CD4-positive, CD25-positive, alpha-beta regulatory T cell (primary cell): Measurements from ENCODE around the gene LRRC28. TPM values are rescaled to one million over a fixed set of nuclear protein-coding genes. Genes with fewer than 3 reads are reported as not detected.

Experiments
- ATAC-seq, 2 donors: fragments of 150-1000 bp; cut with Tn5 transposase; one replicate each; pipeline ENCODE4 v1.10.0; 2021; ENCODE audit warnings: low read depth in 2 of 2, moderate number of reproducible peaks in 2 of 2, moderate library complexity in 1 of 2
- DNase-seq, 3 donors: peaks; one replicate each; pipeline versions ENCODE4 v3.0.0 to v3.0.0-alpha.2; 2012 to 2022; ENCODE audit warnings: mixed read lengths in 1 of 3
- H3K27ac ChIP-seq: one replicate; pipeline ENCODE4 v1.7.0; 2013; ENCODE audit warnings: mild to moderate bottlenecking, low read length; ENCODE audit not compliant: insufficient read depth, poor library complexity, severe bottlenecking
- H3K27me3 ChIP-seq: one replicate; pipeline ENCODE4 v1.7.0; 2013; ENCODE audit warnings: low read length; ENCODE audit not compliant: control insufficient read depth, insufficient read depth
- H3K36me3 ChIP-seq: one replicate; pipeline ENCODE4 v1.7.0; 2013; ENCODE audit warnings: mild to moderate bottlenecking, low read length, moderate library complexity; ENCODE audit not compliant: control insufficient read depth, insufficient read depth
- H3K4me1 ChIP-seq: 2 replicates; pipeline ENCODE4 v1.7.0; 2013; ENCODE audit warnings: mild to moderate bottlenecking, low read length; ENCODE audit not compliant: insufficient read depth, control insufficient read depth, poor library complexity, severe bottlenecking
- H3K4me3 ChIP-seq: one replicate; pipeline ENCODE4 v1.7.0; 2013; ENCODE audit warnings: low read depth, mild to moderate bottlenecking, low read length, moderate library complexity
- H3K9me3 ChIP-seq, 2 experiments: 1 replicate in 1 of 2; 2 replicates in 1 of 2; pipeline ENCODE4 v1.7.0; 2013; ENCODE audit warnings: low read length in 2 of 2, mild to moderate bottlenecking in 1 of 2, moderate library complexity in 1 of 2; ENCODE audit not compliant: control insufficient read depth in 2 of 2
- H3K27ac Mint-ChIP-seq, 3 donors: one replicate each; pipeline ENCODE4 v1.8.0; 2020 to 2022; ENCODE audit warnings: mild to moderate bottlenecking in 3 of 3, mixed read lengths in 3 of 3, moderate library complexity in 2 of 3
- H3K27me3 Mint-ChIP-seq: one replicate; pipeline ENCODE4 v1.8.0; 2022; ENCODE audit warnings: mild to moderate bottlenecking, mixed read lengths
- H3K36me3 Mint-ChIP-seq: one replicate; pipeline ENCODE4 v1.8.0; 2020; ENCODE audit warnings: mixed read lengths
- H3K4me1 Mint-ChIP-seq, 4 donors: one replicate each; pipeline ENCODE4 v1.8.0; 2020 to 2022; ENCODE audit warnings: mixed read lengths in 4 of 4, mild to moderate bottlenecking in 1 of 4
- H3K4me3 Mint-ChIP-seq, 4 donors: one replicate each; pipeline ENCODE4 v1.8.0; 2020 to 2022; ENCODE audit warnings: mild to moderate bottlenecking in 4 of 4, mixed read lengths in 4 of 4, moderate library complexity in 3 of 4
- H3K9me3 Mint-ChIP-seq, 7 donors: one replicate each; pipeline ENCODE4 v1.8.0; 2020 to 2022; ENCODE audit warnings: mixed read lengths in 7 of 7, mild to moderate bottlenecking in 3 of 7, moderate library complexity in 2 of 7
- polyA plus RNA-seq, 4 donors: library from polyadenylated mRNA; unstranded; fragments of 300-500 nt; fragmentation: Illumina TruSeq; gene quantifications; one replicate each; pipeline ENCODE4 v1.2.3, GENCODE V29; 2021
- total RNA-seq: library from RNA; stranded (reverse); gene quantifications from one replicate; pipeline ENCODE4 v1.2.3, GENCODE V29; 2022

The LRRC28 gene
- total RNA-seq, result 12.5 TPM
- polyA plus RNA-seq, result 10 to 100 TPM; 23.3 to 43.3 (median 32.3) TPM

DNA sequence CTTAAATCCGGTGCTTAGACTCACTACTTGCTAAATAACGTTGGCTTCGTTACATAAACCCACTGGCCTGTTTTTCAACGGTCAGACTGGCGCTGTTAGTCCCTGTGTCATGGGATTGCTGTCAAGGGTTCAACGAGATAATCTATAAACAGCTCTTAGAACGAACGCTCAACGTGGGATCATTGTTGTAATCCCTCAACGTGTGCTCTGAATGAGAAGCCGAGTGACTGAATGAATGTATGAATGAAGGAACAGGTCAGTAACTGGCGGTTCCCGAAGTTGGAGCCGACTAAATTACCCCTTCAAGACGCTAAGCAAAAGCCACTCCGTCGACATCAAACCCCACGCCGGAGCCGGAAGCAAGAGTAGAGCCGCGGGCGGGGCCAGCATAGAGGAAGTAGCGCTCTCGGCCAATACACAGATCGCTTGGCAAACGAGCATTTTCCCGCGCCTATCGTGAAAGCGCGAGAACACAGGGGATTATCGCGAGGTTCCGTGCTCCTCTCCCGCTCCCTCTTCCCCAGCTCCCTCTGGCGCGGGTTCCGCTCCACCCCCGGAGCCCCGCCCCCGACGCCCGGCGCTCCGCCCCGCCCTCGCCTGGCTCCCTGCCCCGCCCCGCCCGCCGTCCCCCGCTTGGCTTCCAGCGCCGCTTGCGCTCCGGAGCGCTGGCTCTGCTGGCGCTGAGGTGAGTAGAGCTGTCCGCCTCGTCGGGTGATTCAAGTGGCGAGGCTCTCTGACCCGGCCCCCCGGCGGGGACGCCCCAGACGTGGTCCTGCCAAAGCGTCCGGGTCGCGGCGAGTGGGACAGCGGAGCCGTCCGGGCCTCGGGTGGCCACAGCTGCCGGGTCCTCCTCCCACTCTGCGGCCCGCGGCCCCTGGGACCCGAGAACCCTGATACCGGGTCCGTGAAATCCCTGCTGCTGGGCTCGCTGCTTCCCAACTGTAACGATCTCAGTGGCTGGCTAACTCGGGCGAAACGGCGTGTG, at the start of gene LRRC28:
Gene LRRC28, plus strand, starts transcription at position 625 of the 985 bp plus-strand sequence. CDS start 4,477 bp downstream, outside the sequence.
- Histone ChIP-seq H3K36me3 (peaks cover 4% of the 10 kb centered on the region), H3K4me3 (peak within 1 kb of the TSS; percentile 82), H3K4me1 (peaks cover 17% of the 10 kb centered on the region), H3K27ac (peak within 1 kb of the TSS; percentile 68), H3K27me3 (no peaks in the 10 kb centered on the region), H3K9me3 (peaks cover 0 to 4% of the 10 kb centered on the region in 2 experiments)
- Mint-ChIP-seq H3K4me3 (peak within 1 kb of the TSS in 3 of 4 donors; percentile 93 to 97 (median 94)), H3K36me3 (no peaks in the 10 kb centered on the region), H3K9me3 (peaks cover 0 to 6% (median 0%) of the 10 kb centered on the region in 7 donors), H3K4me1 (peaks cover 23 to 30% (median 27%) of the 10 kb centered on the region in 4 donors), H3K27ac (peak within 1 kb of the TSS; percentile 85 to 94 (median 89)), H3K27me3 (peaks cover 7% of the 10 kb centered on the region)
- DNase-seq (peak; percentile 89 to 98 (median 90)), ATAC-seq (peak; percentile 95 to 97)

DNA sequence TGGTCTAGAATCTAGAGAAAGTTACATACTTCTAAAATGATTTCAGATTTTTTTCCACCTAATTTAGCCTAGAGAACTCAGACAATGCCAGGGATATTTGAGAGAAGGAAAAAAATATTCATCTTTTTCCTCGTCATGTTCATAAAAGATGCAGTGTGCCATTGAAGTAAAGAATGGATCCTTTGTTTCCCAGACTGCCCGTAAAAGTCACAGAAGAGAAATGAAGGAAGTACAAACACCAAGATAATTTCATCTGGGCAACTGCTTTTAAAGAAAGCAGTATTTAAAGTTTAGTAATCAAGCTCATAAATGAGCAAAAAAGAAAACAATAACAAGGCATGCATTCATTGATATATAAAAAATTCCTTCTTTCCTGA, 49.1 kb upstream of the LRRC28 start:
- H3K4me1 Mint-ChIP-seq, result no peaks in the 10 kb centered on the region
- Histone ChIP-seq H3K9me3 (no peaks in the 10 kb centered on the region), H3K4me3 (no peak overlapping the region), H3K27me3 (peaks cover 1% of the 10 kb centered on the region), H3K4me1 (no peaks in the 10 kb centered on the region), H3K36me3 (no peaks in the 10 kb centered on the region), H3K27ac (no peak overlapping the region)
- H3K4me3 Mint-ChIP-seq, result no peak overlapping the region
- H3K36me3 Mint-ChIP-seq, result no peaks in the 10 kb centered on the region
- no peaks in the 10 kb centered on the region for H3K27me3 Mint-ChIP-seq
- DNase-seq (no peak), ATAC-seq (no peak)
- H3K27ac Mint-ChIP-seq, result no peak overlapping the region
- peaks cover 0 to 4% (median 0%) of the 10 kb centered on the region in 7 donors for H3K9me3 Mint-ChIP-seq

DNA sequence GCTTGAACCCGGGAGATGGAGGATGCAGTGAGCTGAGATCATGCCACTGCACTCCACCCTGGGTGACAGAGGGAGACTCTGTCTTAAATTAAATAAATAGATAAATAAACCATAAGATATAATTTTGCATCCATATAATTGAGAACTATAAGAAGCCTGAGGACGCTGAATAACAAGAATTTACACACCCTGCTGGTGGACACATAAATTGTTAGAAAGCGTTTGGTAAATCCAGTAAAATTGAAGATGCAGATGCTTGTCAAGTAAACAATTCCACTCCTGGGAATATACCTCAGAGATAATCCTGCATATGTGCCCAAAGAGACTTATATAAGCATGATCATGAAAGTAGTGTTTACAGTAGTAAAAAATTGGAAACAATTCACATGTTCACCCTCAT, 43.6 kb upstream of the LRRC28 start:
- Histone ChIP-seq H3K36me3 (no peaks in the 10 kb centered on the region), H3K27me3 (peaks cover 1% of the 10 kb centered on the region), H3K4me3 (no peak overlapping the region), H3K27ac (no peak overlapping the region), H3K4me1 (no peaks in the 10 kb centered on the region), H3K9me3 (no peaks in the 10 kb centered on the region)
- no peak overlapping the region for H3K4me3 Mint-ChIP-seq
- no peaks in the 10 kb centered on the region for H3K36me3 Mint-ChIP-seq
- peaks cover 9% of the 10 kb centered on the region for H3K27me3 Mint-ChIP-seq
- no peaks in the 10 kb centered on the region for H3K4me1 Mint-ChIP-seq
- H3K9me3 Mint-ChIP-seq, result peaks cover 0 to 2% (median 0%) of the 10 kb centered on the region in 7 donors
- ATAC-seq (no peak), DNase-seq (no peak)
- H3K27ac Mint-ChIP-seq, result peak overlapping the region in 1 of 3 donors; percentile 77

DNA sequence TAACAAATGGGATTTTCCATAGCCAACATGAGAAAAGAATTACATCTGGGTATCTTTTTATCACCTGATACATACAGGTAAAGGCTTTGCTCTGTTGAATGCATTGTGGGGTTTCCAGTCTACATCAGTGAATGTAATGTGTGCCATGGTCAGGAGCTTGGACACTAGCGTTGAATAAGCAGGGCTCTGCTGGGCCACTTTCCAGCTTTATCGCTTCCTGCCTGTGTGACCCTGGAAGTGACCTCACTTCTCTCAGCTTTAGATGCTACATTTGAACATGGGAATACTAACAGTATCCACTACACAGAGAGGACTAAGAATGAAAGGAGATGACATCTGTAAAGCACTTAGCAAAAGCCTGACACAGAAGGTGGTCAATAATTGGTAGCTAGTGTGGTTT, 42.0 kb upstream of the LRRC28 start:
- no peak for DNase-seq
- Mint-ChIP-seq H3K27me3 (peaks cover 9% of the 10 kb centered on the region), H3K9me3 (peaks cover 0 to 2% (median 0%) of the 10 kb centered on the region in 7 donors), H3K4me1 (no peaks in the 10 kb centered on the region), H3K36me3 (no peaks in the 10 kb centered on the region), H3K4me3 (no peak overlapping the region), H3K27ac (no peak overlapping the region)
- no peak overlapping the region for H3K4me3 ChIP-seq
- H3K27me3 ChIP-seq, result peaks cover 1% of the 10 kb centered on the region
- ATAC-seq, result no peak
- H3K4me1 ChIP-seq, result no peaks in the 10 kb centered on the region
- no peak overlapping the region for H3K27ac ChIP-seq
- H3K36me3 ChIP-seq, result no peaks in the 10 kb centered on the region
- H3K9me3 ChIP-seq, result no peaks in the 10 kb centered on the region

DNA sequence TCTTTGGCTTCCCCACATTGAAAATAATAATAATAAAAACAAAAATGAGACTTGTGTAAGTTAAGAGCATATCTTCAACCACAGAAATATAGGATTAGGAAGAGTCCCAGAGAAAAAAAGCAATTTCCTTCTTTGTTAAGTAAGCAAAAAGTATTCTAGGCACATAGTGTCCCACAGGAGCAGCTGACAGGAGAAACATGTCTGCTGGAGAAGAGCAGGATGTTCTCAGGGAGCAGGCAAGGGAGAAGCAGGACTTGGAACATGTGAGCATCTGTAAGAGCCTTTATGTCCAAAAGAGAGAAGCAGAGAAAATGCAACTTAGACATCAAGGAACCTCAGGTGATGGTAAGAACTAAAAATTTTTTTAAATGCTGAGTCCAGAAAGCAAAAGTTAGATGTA, 40.9 kb upstream of the LRRC28 start:
- H3K27ac Mint-ChIP-seq, result no peak overlapping the region
- Histone ChIP-seq H3K36me3 (no peaks in the 10 kb centered on the region), H3K4me1 (no peaks in the 10 kb centered on the region), H3K27ac (no peak overlapping the region), H3K9me3 (no peaks in the 10 kb centered on the region), H3K27me3 (peaks cover 1% of the 10 kb centered on the region), H3K4me3 (no peak overlapping the region)
- H3K27me3 Mint-ChIP-seq, result peaks cover 9% of the 10 kb centered on the region
- H3K36me3 Mint-ChIP-seq, result no peaks in the 10 kb centered on the region
- H3K4me3 Mint-ChIP-seq, result no peak overlapping the region
- ATAC-seq (no peak), DNase-seq (no peak)
- peaks cover 0 to 2% (median 0%) of the 10 kb centered on the region in 7 donors for H3K9me3 Mint-ChIP-seq
- no peaks in the 10 kb centered on the region for H3K4me1 Mint-ChIP-seq

DNA sequence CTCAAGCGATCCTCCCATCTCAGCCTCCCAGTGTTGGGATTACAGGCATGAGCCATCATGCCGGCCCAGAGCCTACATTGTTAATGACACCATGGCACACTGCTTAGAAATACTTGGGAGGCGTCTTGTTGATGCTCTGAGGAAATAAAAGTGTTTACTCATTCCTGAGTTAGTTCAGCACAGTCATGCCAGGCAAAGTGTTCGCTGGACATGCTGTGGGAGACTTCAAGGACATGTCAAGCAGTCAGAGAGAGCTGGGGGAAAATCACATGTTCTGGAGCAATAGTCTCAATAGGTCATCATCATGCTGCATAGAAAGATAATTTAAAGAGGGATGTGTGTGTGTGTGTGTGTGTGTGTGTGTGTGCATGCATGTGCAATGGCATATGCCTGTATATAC, 39.4 kb upstream of the LRRC28 start:
- H3K27ac Mint-ChIP-seq, result no peak overlapping the region
- no peaks in the 10 kb centered on the region for H3K9me3 ChIP-seq
- H3K27ac ChIP-seq, result no peak overlapping the region
- H3K4me1 ChIP-seq, result no peaks in the 10 kb centered on the region
- no peak for DNase-seq
- no peaks in the 10 kb centered on the region for H3K4me1 Mint-ChIP-seq
- H3K4me3 ChIP-seq, result no peak overlapping the region
- no peak overlapping the region for H3K4me3 Mint-ChIP-seq
- peaks cover 9% of the 10 kb centered on the region for H3K27me3 Mint-ChIP-seq
- H3K36me3 Mint-ChIP-seq, result no peaks in the 10 kb centered on the region
- no peaks in the 10 kb centered on the region for H3K9me3 Mint-ChIP-seq
- no peaks in the 10 kb centered on the region for H3K36me3 ChIP-seq
- no peaks in the 10 kb centered on the region for H3K27me3 ChIP-seq
- no peak for ATAC-seq

DNA sequence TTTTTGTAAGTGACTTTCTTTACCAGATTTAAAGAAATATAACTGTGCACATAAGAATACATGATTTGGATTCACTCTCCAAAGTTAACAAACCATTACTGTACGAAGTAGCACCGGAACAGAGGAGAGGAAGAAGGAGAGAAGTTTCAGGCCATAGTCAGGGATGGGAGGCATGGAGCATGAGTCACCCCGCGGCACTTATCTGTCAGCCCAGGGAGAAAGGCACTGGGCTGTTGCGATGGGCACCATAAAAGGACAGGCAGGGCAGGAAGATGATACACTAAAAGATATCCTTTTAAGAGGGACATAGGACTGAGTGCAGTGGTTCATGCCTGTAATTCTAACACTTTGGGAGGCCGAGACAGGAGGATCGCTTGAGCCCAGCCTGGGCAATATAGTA, 38.9 kb upstream of the LRRC28 start:
- Histone ChIP-seq H3K4me1 (no peaks in the 10 kb centered on the region), H3K9me3 (no peaks in the 10 kb centered on the region), H3K27ac (no peak overlapping the region), H3K36me3 (no peaks in the 10 kb centered on the region), H3K4me3 (no peak overlapping the region), H3K27me3 (no peaks in the 10 kb centered on the region)
- DNase-seq (no peak), ATAC-seq (no peak)
- Mint-ChIP-seq H3K27me3 (peaks cover 9% of the 10 kb centered on the region), H3K4me3 (no peak overlapping the region), H3K27ac (no peak overlapping the region), H3K9me3 (no peaks in the 10 kb centered on the region), H3K36me3 (no peaks in the 10 kb centered on the region), H3K4me1 (no peaks in the 10 kb centered on the region)
